Measurements from ENCODE around the gene TSR3.

TSR3 gene

DNA sequence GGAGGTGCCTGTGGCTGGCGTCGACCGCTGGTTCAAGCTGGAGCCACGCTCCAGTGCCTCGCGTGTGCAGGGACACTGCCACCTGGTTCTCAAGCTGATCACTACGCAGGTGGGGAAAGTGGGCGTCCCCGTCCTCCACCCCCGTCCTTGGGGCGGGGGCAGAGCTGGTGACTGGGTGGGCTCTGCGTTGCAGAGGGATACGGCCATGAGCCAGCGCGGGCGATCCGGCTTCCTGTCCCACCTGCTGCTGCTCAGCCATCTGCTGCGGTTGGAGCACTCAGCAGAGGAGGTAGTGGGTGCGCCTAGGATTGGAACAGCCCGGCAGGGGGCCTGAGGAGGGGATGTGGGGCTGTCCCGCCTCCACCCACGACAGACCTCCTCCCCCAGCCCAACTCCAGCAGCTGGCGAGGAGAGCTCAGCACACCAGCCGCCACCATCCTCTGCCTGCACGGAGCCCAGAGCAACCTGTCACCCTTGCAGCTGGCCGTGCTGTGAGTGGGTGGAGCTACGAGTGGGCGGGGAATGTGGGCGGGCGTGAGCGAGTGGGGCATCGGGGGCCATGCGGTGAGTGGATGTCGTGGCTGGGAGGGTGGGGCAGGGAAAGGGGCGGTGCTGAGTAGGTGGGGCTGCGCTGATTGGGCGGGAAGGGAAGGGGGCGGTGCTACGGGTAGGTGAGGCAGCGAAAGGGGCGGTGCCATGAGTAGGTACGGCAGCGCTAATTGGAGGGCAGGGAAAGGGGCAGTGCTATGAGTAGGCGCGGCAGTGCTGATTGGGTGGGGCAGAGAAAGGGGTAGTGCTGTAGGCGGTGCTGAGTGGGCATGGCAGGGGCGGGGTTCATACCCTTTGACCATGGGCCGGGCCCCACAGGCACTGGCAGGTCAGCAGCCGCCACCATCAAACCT lies 8.9 kb downstream of the TSR3 start:
- peak; percentile 82 for DNase-seq (ENCODE audit: low read depth)
- H3K4me3 ChIP-seq (ENCODE audit: control insufficient read depth, low read depth, low read length), result no peak overlapping the region
- TF ChIP-seq, protein P1, sequence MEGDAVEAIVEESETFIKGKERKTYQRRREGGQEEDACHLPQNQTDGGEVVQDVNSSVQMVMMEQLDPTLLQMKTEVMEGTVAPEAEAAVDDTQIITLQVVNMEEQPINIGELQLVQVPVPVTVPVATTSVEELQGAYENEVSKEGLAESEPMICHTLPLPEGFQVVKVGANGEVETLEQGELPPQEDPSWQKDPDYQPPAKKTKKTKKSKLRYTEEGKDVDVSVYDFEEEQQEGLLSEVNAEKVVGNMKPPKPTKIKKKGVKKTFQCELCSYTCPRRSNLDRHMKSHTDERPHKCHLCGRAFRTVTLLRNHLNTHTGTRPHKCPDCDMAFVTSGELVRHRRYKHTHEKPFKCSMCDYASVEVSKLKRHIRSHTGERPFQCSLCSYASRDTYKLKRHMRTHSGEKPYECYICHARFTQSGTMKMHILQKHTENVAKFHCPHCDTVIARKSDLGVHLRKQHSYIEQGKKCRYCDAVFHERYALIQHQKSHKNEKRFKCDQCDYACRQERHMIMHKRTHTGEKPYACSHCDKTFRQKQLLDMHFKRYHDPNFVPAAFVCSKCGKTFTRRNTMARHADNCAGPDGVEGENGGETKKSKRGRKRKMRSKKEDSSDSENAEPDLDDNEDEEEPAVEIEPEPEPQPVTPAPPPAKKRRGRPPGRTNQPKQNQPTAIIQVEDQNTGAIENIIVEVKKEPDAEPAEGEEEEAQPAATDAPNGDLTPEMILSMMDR (conservative IDR thresholded peaks at IDR 0.05; ENCODE audit: control insufficient read depth, insufficient read depth, low read depth, low read length), result no peak

DNA sequence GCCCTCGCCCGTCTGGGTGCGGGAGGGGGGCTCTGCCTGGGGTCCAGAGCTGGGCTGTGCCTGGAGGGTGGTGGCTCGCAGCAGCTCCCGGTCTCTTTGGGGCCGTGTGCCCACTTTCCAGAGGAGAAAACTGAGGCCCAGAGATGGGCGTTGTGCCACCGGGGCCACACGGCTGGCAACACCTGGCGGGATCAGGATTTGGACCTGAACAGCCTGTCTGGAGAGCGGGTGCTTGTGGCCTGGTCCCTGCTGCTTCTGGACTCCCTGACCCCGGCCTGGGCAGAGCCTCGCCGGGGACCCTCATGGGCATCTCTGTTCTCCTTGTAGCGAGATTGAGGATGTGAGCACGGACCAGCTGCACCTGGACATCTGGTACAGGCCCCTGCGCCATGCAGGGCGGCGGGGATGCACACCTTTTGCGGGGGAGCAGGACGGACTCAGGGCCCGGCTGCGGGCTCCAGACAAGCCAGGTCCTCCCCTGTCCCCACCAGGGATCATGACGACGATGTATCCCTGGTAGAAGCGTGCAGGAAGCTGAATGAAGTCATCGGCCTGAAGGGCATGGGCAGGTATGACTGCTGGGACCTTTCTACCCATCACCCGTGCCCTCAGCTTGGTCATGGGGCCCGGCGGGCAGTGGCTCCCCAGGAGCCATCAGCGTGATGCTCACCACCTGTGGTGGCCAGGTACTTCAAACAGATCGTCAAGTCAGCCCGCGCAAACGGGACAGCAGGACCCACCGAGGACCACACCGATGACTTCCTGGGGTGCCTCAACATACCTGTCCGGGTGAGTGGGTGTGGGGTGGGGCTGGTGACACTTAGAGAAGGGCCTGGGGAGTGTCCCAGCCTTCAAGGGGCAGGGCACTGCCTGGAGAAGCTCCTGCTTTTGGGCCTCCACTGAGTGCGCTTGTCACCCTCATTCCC lies 9.9 kb downstream of the TSR3 start:
- no peak overlapping the region for H3K4me3 ChIP-seq (ENCODE audit: control insufficient read depth, low read depth, low read length)
- no peak for DNase-seq (ENCODE audit: low read depth)
- TF ChIP-seq, protein P1 (conservative IDR thresholded peaks at IDR 0.05; ENCODE audit: control insufficient read depth, insufficient read depth, low read depth, low read length), result no peak

DNA sequence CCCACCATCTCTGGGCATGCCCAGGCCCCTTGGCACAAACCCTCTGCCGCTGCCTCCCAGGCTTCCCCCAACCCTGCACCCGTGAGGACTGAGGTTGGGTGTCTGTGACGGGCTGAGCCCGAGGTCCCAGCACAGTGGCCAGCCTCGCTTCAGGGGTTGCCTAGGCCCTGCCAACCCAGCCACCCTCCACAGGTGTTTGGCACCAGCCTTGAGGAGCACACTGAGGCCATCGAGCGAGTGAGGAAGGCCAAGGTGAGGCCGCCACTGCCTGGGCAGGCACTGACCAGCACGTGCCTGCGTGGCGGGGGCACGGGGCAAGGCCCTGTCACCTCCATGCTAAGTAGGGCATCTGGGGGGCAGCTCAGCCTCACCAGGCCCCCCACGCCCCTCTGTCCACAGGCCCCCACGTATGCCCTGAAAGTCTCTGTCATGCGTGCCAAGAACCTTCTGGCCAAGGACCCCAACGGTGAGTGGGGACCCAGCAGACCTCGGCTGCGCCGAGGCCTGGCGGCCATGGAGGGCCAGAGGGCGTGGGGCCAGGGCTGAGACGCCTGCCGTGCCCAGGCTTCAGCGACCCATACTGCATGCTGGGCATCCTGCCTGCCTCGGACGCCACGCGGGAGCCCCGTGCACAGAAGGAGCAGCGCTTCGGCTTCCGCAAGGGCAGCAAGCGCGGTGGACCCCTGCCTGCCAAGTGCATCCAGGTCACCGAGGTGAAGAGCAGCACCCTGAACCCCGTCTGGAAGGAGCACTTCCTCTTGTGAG lies 10.8 kb downstream of the TSR3 start:
- H3K4me3 ChIP-seq (ENCODE audit: control insufficient read depth, low read depth, low read length), result no peak overlapping the region
- no peak for DNase-seq (ENCODE audit: low read depth)
- TF ChIP-seq, protein P1 (conservative IDR thresholded peaks at IDR 0.05; ENCODE audit: control insufficient read depth, insufficient read depth, low read depth, low read length), result no peak

DNA sequence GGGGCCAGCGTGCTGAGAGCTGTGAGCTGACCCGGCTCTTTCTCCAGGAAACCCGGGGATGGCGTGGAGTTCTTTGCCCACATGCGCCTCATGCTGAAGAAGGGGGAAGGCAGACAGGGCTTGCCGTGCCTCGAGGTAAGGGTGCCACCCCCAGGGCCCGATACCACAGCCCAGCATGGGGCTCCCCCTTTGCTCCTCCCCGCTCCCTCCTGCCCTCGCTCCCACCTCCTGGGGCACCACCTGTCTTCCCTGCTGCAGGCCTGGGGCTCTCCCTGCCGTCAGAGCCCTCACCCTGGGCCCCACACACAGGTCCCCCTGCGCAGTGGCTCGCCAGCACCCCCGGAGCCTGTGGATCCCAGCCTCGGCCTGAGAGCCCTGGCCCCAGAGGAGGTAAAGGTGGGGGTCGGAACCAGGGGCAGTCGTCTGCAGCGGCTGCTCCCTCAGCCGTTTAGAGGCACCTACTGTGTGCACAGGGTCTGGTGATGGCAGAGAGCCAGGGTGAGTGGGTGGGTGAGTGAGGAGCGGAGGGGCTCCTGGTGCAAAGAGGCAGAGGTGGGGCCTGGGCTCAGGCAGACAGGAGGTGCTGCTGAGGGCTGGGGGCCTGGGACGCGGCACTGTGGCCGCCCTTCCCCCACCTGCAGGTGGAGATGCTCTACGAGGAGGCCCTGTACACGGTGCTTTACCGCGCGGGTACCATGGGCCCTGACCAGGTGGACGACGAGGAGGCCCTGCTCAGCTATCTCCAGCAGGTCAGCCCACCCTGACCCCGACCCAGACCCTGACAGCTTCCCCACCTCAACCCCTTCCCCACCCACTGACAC lies 12.6 kb downstream of the TSR3 start:
- TF ChIP-seq, protein P1 (conservative IDR thresholded peaks at IDR 0.05; ENCODE audit: control insufficient read depth, insufficient read depth, low read depth, low read length), result no peak
- no peak overlapping the region for H3K4me3 ChIP-seq (ENCODE audit: control insufficient read depth, low read depth, low read length)
- no peak for DNase-seq (ENCODE audit: low read depth)

DNA sequence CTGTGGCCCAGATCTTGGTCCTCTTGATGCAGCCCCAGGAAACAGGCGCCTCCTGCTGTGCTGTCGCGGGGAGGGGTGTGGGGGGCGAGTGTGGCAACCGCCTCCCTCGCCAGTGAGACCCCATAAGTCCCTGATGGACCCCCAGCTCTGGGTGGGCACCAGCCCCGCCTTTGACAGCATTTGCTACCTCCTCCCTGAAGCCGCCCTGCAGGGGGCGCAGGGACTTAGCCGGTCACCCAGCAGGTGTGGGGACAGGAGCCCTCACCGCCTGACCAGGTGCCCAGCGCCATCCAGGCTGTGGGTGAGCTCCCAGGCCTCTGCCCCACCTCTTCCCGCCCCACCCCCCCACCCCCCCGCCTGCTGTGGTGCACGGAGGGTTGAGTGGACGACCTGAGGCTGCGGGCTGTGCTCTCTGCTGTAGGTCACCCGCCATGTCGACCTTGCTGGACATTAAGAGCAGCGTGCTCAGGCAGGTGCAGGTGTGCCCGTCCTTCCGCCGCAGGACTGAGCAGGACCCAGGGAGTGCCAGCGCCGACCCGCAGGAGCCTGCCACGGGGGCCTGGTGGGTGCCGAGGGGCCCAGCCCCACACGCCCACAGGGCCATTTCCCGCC lies 13.5 kb downstream of the TSR3 start:
- TF ChIP-seq, protein P1 (conservative IDR thresholded peaks at IDR 0.05; ENCODE audit: control insufficient read depth, insufficient read depth, low read depth, low read length), result peak; percentile 25
- DNase-seq (ENCODE audit: low read depth), result no peak
- H3K4me3 ChIP-seq (ENCODE audit: control insufficient read depth, low read depth, low read length), result no peak overlapping the region
